ENCODE results near the gene MMEL1.

GRCh38 chr1:2638466-2639115 is 5.8 kb upstream of the MMEL1 start:
- no peak for TF ChIP-seq CTCF (IDR thresholded peaks at IDR 0.05)
- TF ChIP-seq POLR2A (IDR thresholded peaks at IDR 0.05; ENCODE audit: low read depth) = no peak
- TF ChIP-seq POLR2AphosphoS5 (IDR thresholded peaks at IDR 0.05) = no peak
